Stimulated activated CD8-positive, alpha-beta memory T cell treated with anti-CD3 and anti-CD28 coated beads, Interleukin-4, amount 100 ng/mL, for 48 hours (primary cell): Measurements from ENCODE around the gene SHOX.
"Not testable (repeated sequence)": the region's sequence is repeated elsewhere in the genome, so short reads cannot be mapped to it uniquely, and the experiment has no call there.

Source experiments
- DNase-seq: peaks from one replicate; pipeline ENCODE4 v3.0.0-alpha.2; 2020

SHOX gene

GRCh38 chrX:638482-639131, 8.0 kb downstream of the SHOX start:
- no peak for DNase-seq

GRCh38 chrX:639151-639550, 8.6 kb downstream of the SHOX start:
- DNase-seq = no peak

GRCh38 chrX:640641-641040, 10.1 kb downstream of the SHOX start:
- DNase-seq = no peak

- no peak for DNase-seq
Observed at GRCh38 chrX:641671-642435, 11.3 kb downstream of the SHOX start.

GRCh38 chrX:642436-643240, 12.0 kb downstream of the SHOX start:
- no peak for DNase-seq

- DNase-seq = no peak
Observed at GRCh38 chrX:643241-643595, 12.6 kb downstream of the SHOX start.

GRCh38 chrX:643911-644303, 13.3 kb downstream of the SHOX start:
- no peak for DNase-seq

GRCh38 chrX:644304-645281, 14.0 kb downstream of the SHOX start:
- no peak for DNase-seq

- DNase-seq = no peak
Observed at GRCh38 chrX:646228-646495, 15.6 kb downstream of the SHOX start.

GRCh38 chrX:646796-647195, 16.2 kb downstream of the SHOX start:
- no peak for DNase-seq

GRCh38 chrX:649166-649565, 18.6 kb downstream of the SHOX start:
- DNase-seq = no peak

- no peak for DNase-seq
Observed at GRCh38 chrX:650324-650723, 19.7 kb downstream of the SHOX start.

- no peak for DNase-seq
Observed at GRCh38 chrX:650811-651210, 20.2 kb downstream of the SHOX start.

GRCh38 chrX:651922-652321, 21.3 kb downstream of the SHOX start:
- DNase-seq = not testable (repeated sequence)

- no peak for DNase-seq
Observed at GRCh38 chrX:652341-652741, 21.8 kb downstream of the SHOX start.

GRCh38 chrX:653306-653705, 22.7 kb downstream of the SHOX start:
- no peak for DNase-seq

- no peak for DNase-seq
Observed at GRCh38 chrX:661154-661553, 30.6 kb downstream of the SHOX start.

GRCh38 chrX:662126-662525, 31.5 kb downstream of the SHOX start:
- no peak for DNase-seq

GRCh38 chrX:663841-664240, 33.2 kb downstream of the SHOX start:
- DNase-seq = no peak

- no peak for DNase-seq
Observed at GRCh38 chrX:666762-667720, 36.5 kb downstream of the SHOX start.

GRCh38 chrX:670645-671044, 40.1 kb downstream of the SHOX start:
- no peak for DNase-seq

GRCh38 chrX:672931-673330, 42.3 kb downstream of the SHOX start:
- DNase-seq = no peak
